SH-SY5Y (cell line): Measurements from ENCODE around the gene HOXA4.

Experiments
- GATA2 ChIP-seq: IDR thresholded peaks from 2 replicates; pipeline ENCODE4 v1.6.1; 2011; ENCODE audit warnings: mild to moderate bottlenecking, low read depth, low read length
- GATA3 ChIP-seq: IDR thresholded peaks from 2 replicates; pipeline ENCODE4 v1.6.1; 2011; ENCODE audit warnings: low read depth, mild to moderate bottlenecking, low read length, moderate library complexity

HOXA4 gene

GRCh38 chr7:27130540-27131389 is at the start of gene HOXA4:
HOXA4 (minus strand) TSS chr7:27130757; CDS start chr7:27130733, 24 bp downstream.
- TF ChIP-seq GATA3 (no peak), GATA2 (no peak)

GRCh38 chr7:27179503-27180430 is 49.2 kb upstream of the HOXA4 start:
- no peak for TF ChIP-seq GATA2
- no peak for TF ChIP-seq GATA3

- TF ChIP-seq GATA2: no peak
- TF ChIP-seq GATA3: no peak
These were observed 48.5 kb upstream of the HOXA4 start for GRCh38 chr7:27179030-27179429.

GRCh38 chr7:27178366-27178765 is 47.8 kb upstream of the HOXA4 start:
- TF ChIP-seq GATA3 (no peak), GATA2 (no peak)

GRCh38 chr7:27177795-27178320 is 47.3 kb upstream of the HOXA4 start:
- TF ChIP-seq GATA3 (no peak), GATA2 (no peak)

GRCh38 chr7:27176962-27177794 is 46.6 kb upstream of the HOXA4 start:
- TF ChIP-seq GATA2 (no peak), GATA3 (no peak)

- no peak for TF ChIP-seq GATA2
- TF ChIP-seq GATA3: no peak
These were observed 45.9 kb upstream of the HOXA4 start for GRCh38 chr7:27176524-27176845.

GRCh38 chr7:27175626-27176523 is 45.3 kb upstream of the HOXA4 start:
- TF ChIP-seq GATA3 (no peak), GATA2 (no peak)

GRCh38 chr7:27174874-27175625 is 44.5 kb upstream of the HOXA4 start:
- no peak for TF ChIP-seq GATA2

GRCh38 chr7:27173956-27174873 is 43.7 kb upstream of the HOXA4 start, which contains the start of gene HOXA10:
HOXA10 (minus strand) TSS chr7:27174320; CDS start chr7:27174306, 14 bp downstream.
- TF ChIP-seq GATA3 (no peak), GATA2 (no peak)

GRCh38 chr7:27173511-27173955 is 43.0 kb upstream of the HOXA4 start:
- TF ChIP-seq GATA2 (no peak), GATA3 (no peak)
